Transverse colon (tissue), 4 donors: ENCODE data around the gene BID.

ENCODE experiments used
- CTCF ChIP-seq, 5 experiments: fragments of 200-600 bp in 3 of 5; fragments of 450-650 bp in 2 of 5; sonication (generic) in 3 of 5; IDR thresholded peaks; 1 replicate in 2 of 5; 2 replicates in 3 of 5; pipeline ENCODE4 v1.5.1; 2016 to 2017; ENCODE audit warnings: antibody characterized with exemption in 5 of 5, inconsistent platforms in 3 of 5, mild to moderate bottlenecking in 2 of 5, moderate library complexity in 1 of 5
- POLR2AphosphoS5 ChIP-seq, 3 donors: sonication (generic); formaldehyde crosslinking; IDR thresholded peaks; one replicate each; pipeline ENCODE4 v1.6.1; 2016; ENCODE audit warnings: antibody characterized with exemption in 3 of 3

- TF ChIP-seq POLR2AphosphoS5 (IDR thresholded peaks at IDR 0.05) (no peak), CTCF (IDR thresholded peaks at IDR 0.05) (no peak)
These were observed 29.5 kb upstream of the BID start for GRCh38 chr22:17803609-17804270.
